BLaER1 treated with 17β-estradiol and CSF1 and Interleukin-3, amounts not matched to agents 10 nM and 100 nM (cell line): Measurements from ENCODE around the gene RAB8B.
"Not testable (repeated sequence)": the region's sequence is repeated elsewhere in the genome, so short reads cannot be mapped to it uniquely, and the experiment has no call there.

Experiments
- H3K27ac ChIP-seq, 11 experiments: shearing (Covaris generic); formaldehyde crosslinking; 2 replicates each; pipeline ENCODE4 v1.8.1; 2022
- H3K27me3 ChIP-seq, 11 experiments: shearing (Covaris generic); formaldehyde crosslinking; 2 replicates each; pipeline ENCODE4 v1.8.1; 2022
- H3K36me3 ChIP-seq, 11 experiments: shearing (Covaris generic); formaldehyde crosslinking; 2 replicates each; pipeline ENCODE4 v1.8.1; 2022
- H3K4me1 ChIP-seq, 10 experiments: shearing (Covaris generic); formaldehyde crosslinking; 2 replicates each; pipeline ENCODE4 v1.8.1; 2022
- H3K4me2 ChIP-seq, 11 experiments: shearing (Covaris generic); formaldehyde crosslinking; 2 replicates each; pipeline ENCODE4 v1.8.1; 2022
- H3K4me3 ChIP-seq, 10 experiments: shearing (Covaris generic); formaldehyde crosslinking; 2 replicates each; pipeline ENCODE4 v1.8.1; 2022
- H3K9ac ChIP-seq, 11 experiments: shearing (Covaris generic); formaldehyde crosslinking; 2 replicates each; pipeline ENCODE4 v1.8.1; 2022
- H3K9me3 ChIP-seq, 11 experiments: shearing (Covaris generic); formaldehyde crosslinking; replicated peaks in 1 of 11; 2 replicates each; pipeline ENCODE4 v1.8.1; 2022
- H4K20me1 ChIP-seq, 11 experiments: shearing (Covaris generic); formaldehyde crosslinking; 2 replicates each; pipeline ENCODE4 v1.8.1; 2022
- Cebpa-rat ChIP-seq, 11 experiments: shearing (Covaris generic); IDR thresholded peaks; 2 replicates each; pipeline ENCODE4 v1.8.1; 2022

The RAB8B gene

GRCh38 chr15:63196842-63197241, 7.4 kb downstream of the RAB8B start:
- Histone ChIP-seq H4K20me1 (peaks cover 0 to 100% (median 5%) of the 10 kb centered on the region in 11 experiments; a peak in 9 of 22 replicates), H3K9me3 (peaks cover 0 to 6% (median 0%) of the 10 kb centered on the region in 11 experiments; a peak in 3 of 22 replicates), H3K4me3 (no peak overlapping the region), H3K4me2 (peak overlapping the region in 1 of 11 experiments; percentile 93; a peak in 1 of 22 replicates), H3K36me3 (peaks cover 18 to 42% (median 29%) of the 10 kb centered on the region in 11 experiments; a peak in 19 of 22 replicates), H3K27ac (no peak overlapping the region; a peak in 1 of 22 replicates), H3K9ac (no peak overlapping the region), H3K4me1 (peaks cover 56 to 97% (median 60%) of the 10 kb centered on the region in 10 experiments), H3K27me3 (no peaks in the 10 kb centered on the region)
- TF ChIP-seq Cebpa-rat (IDR thresholded peaks at IDR 0.05), result no peak

GRCh38 chr15:63197626-63198025, 8.2 kb downstream of the RAB8B start:
- peaks cover 0 to 100% (median 9%) of the 10 kb centered on the region in 11 experiments; a peak in 9 of 22 replicates for H4K20me1 ChIP-seq
- no peak overlapping the region for H3K4me3 ChIP-seq
- peaks cover 55 to 97% (median 60%) of the 10 kb centered on the region in 10 experiments for H3K4me1 ChIP-seq
- H3K9me3 ChIP-seq, result peaks cover 0 to 6% (median 0%) of the 10 kb centered on the region in 11 experiments; a peak in 3 of 22 replicates
- peaks cover 18 to 42% (median 29%) of the 10 kb centered on the region in 11 experiments; a peak in 19 of 22 replicates for H3K36me3 ChIP-seq
- no peak overlapping the region for H3K27ac ChIP-seq
- H3K9ac ChIP-seq, result no peak overlapping the region
- no peak for TF ChIP-seq Cebpa-rat (IDR thresholded peaks at IDR 0.05)
- no peaks in the 10 kb centered on the region for H3K27me3 ChIP-seq
- H3K4me2 ChIP-seq, result peak overlapping the region in 2 of 11 experiments; percentile 41 to 42; a peak in 4 of 22 replicates

- Histone ChIP-seq H3K27ac (no peak overlapping the region), H3K9ac (no peak overlapping the region), H3K4me1 (peaks cover 55 to 97% (median 60%) of the 10 kb centered on the region in 10 experiments), H3K36me3 (peaks cover 18 to 42% (median 29%) of the 10 kb centered on the region in 11 experiments; a peak in 19 of 22 replicates), H3K4me3 (no peak overlapping the region), H3K27me3 (no peaks in the 10 kb centered on the region), H3K9me3 (peaks cover 0 to 6% (median 0%) of the 10 kb centered on the region in 11 experiments; a peak in 3 of 22 replicates), H3K4me2 (peak overlapping the region in 2 of 11 experiments; percentile 42 to 43; a peak in 5 of 22 replicates), H4K20me1 (peaks cover 0 to 100% (median 19%) of the 10 kb centered on the region in 11 experiments; a peak in 11 of 22 replicates)
- no peak for TF ChIP-seq Cebpa-rat (IDR thresholded peaks at IDR 0.05)
Observed at GRCh38 chr15:63198371-63199250, 9.2 kb downstream of the RAB8B start.

GRCh38 chr15:63200464-63201249, 11.3 kb downstream of the RAB8B start:
- Histone ChIP-seq H3K9me3 (peaks cover 0 to 6% (median 0%) of the 10 kb centered on the region in 11 experiments; a peak in 3 of 22 replicates), H3K36me3 (peaks cover 18 to 42% (median 29%) of the 10 kb centered on the region in 11 experiments; a peak in 19 of 22 replicates), H3K27me3 (no peaks in the 10 kb centered on the region), H3K4me2 (peak overlapping the region in 6 of 11 experiments; percentile 0 to 66 (median 33); a peak in 7 of 22 replicates), H3K4me1 (peaks cover 38 to 94% (median 46%) of the 10 kb centered on the region in 10 experiments), H3K27ac (no peak overlapping the region), H3K4me3 (no peak overlapping the region), H3K9ac (no peak overlapping the region), H4K20me1 (peaks cover 0 to 100% (median 31%) of the 10 kb centered on the region in 11 experiments; a peak in 13 of 22 replicates)
- no peak for TF ChIP-seq Cebpa-rat (IDR thresholded peaks at IDR 0.05)

- Histone ChIP-seq H3K27me3 (no peaks in the 10 kb centered on the region), H3K4me2 (peak overlapping the region; percentile 16 to 76 (median 44); a peak in 19 of 22 replicates), H3K4me1 (peaks cover 32 to 95% (median 41%) of the 10 kb centered on the region in 10 experiments), H3K27ac (peak overlapping the region in 5 of 11 experiments; percentile 2 to 56 (median 30); a peak in 7 of 22 replicates), H3K9me3 (peaks cover 0 to 6% (median 0%) of the 10 kb centered on the region in 11 experiments; a peak in 3 of 22 replicates), H4K20me1 (peaks cover 0 to 100% (median 28%) of the 10 kb centered on the region in 11 experiments; a peak in 13 of 22 replicates), H3K9ac (no peak overlapping the region), H3K4me3 (no peak overlapping the region), H3K36me3 (peaks cover 20 to 43% (median 26%) of the 10 kb centered on the region in 11 experiments; a peak in 18 of 22 replicates)
- no peak for TF ChIP-seq Cebpa-rat (IDR thresholded peaks at IDR 0.05)
Observed at GRCh38 chr15:63202861-63203260, 13.5 kb downstream of the RAB8B start.

- H3K9ac ChIP-seq, result no peak overlapping the region
- H4K20me1 ChIP-seq, result peaks cover 0 to 100% (median 28%) of the 10 kb centered on the region in 11 experiments; a peak in 13 of 22 replicates
- H3K9me3 ChIP-seq, result peaks cover 0 to 6% (median 0%) of the 10 kb centered on the region in 11 experiments; a peak in 3 of 22 replicates
- no peak overlapping the region for H3K4me3 ChIP-seq
- H3K4me1 ChIP-seq, result peaks cover 39 to 95% (median 48%) of the 10 kb centered on the region in 10 experiments
- peak overlapping the region; percentile 16 to 76 (median 42); a peak in 19 of 22 replicates for H3K4me2 ChIP-seq
- H3K27ac ChIP-seq, result peak overlapping the region in 4 of 11 experiments; percentile 18 to 56 (median 40); a peak in 7 of 22 replicates
- no peak for TF ChIP-seq Cebpa-rat (IDR thresholded peaks at IDR 0.05)
- H3K27me3 ChIP-seq, result no peaks in the 10 kb centered on the region
- peaks cover 14 to 43% (median 21%) of the 10 kb centered on the region in 11 experiments; a peak in 16 of 22 replicates for H3K36me3 ChIP-seq
Observed at GRCh38 chr15:63203451-63204090, 14.2 kb downstream of the RAB8B start.

GRCh38 chr15:63206079-63206478, 16.7 kb downstream of the RAB8B start:
- no peak for TF ChIP-seq Cebpa-rat (IDR thresholded peaks at IDR 0.05)
- Histone ChIP-seq H3K27ac (no peak overlapping the region), H3K4me2 (peak overlapping the region in 2 of 11 experiments; percentile 55 to 84; a peak in 4 of 22 replicates), H3K4me1 (peaks cover 56 to 97% (median 66%) of the 10 kb centered on the region in 10 experiments), H3K27me3 (no peaks in the 10 kb centered on the region), H3K36me3 (peaks cover 3 to 26% (median 12%) of the 10 kb centered on the region in 11 experiments; a peak in 11 of 22 replicates), H4K20me1 (peaks cover 0 to 99% (median 28%) of the 10 kb centered on the region in 11 experiments; a peak in 12 of 22 replicates), H3K9ac (no peak overlapping the region), H3K9me3 (peaks cover 0 to 5% (median 0%) of the 10 kb centered on the region in 11 experiments; a peak in 2 of 22 replicates), H3K4me3 (no peak overlapping the region)

- H3K27ac ChIP-seq, result not testable (repeated sequence)
- Histone ChIP-seq H3K4me1 (peaks cover 55 to 97% (median 67%) of the 10 kb centered on the region in 10 experiments), H4K20me1 (peaks cover 0 to 91% (median 16%) of the 10 kb centered on the region in 11 experiments; a peak in 11 of 22 replicates)
Observed at GRCh38 chr15:63208824-63209223, 19.4 kb downstream of the RAB8B start.

More at GRCh38 chr15:63208824-63209223, 19.4 kb downstream of the RAB8B start:
- not testable (repeated sequence) for H3K27me3 ChIP-seq, H3K9ac ChIP-seq, H3K9me3 ChIP-seq, H3K4me3 ChIP-seq
- Histone ChIP-seq H3K4me2 (peak overlapping the region; percentile 12 to 84 (median 41); a peak in 19 of 22 replicates), H3K36me3 (peaks cover 0 to 21% (median 6%) of the 10 kb centered on the region in 11 experiments; a peak in 7 of 22 replicates)
